Measurements from ENCODE around the gene RUNX3.

DNA sequence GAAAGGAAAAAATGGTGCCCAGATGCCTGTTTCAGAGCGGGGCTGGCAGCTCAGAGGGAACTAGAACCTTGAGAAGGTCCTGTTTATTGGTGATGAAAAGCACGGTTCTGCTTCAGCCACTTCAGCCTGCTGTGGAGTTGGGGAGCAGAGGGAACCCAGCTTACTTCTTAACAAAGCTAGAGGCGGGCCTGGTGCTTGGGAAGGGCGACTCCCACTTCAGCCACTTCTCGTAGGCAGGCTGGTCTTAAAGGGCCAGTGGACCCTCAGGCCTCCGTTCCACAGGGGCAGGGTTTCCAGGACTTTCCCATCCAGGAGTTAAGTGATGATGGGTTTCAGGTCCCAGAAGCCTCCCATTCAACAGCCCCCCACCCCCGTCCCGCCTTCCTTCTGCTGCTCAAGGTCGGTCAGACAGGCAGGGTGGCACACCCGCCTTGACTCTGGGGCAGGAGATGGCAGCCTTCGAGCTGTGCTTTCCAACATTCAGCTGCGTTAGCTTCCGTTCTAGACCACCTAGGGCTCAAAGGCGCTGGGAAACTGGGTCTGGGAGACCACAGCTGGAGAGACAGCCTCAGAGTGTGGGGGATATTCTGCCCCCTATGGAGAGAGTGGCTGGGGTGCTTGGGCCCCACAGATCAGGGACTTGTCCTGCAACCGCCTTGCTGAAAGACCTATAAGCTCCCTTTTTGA is 3.4 kb downstream of the RUNX3 start:
- TF ChIP-seq CTCF (optimal IDR thresholded peaks at IDR 0.05 in 1 of 3, IDR thresholded peaks at IDR 0.05 in 1 of 3, conservative IDR thresholded peaks at IDR 0.05 in 1 of 3; ENCODE audit: extremely low read depth in 1 of 3, insufficient read depth in 2 of 3, low read length in 3 of 3) (no peak), EZH2 (IDR thresholded peaks at IDR 0.05; ENCODE audit: low read length) (peak; percentile 25)

Measured in keratinocyte (primary cell).